A673 (cell line): ENCODE results near the gene CYP4A11. TPM values are rescaled to one million over a fixed set of nuclear protein-coding genes. Genes with fewer than 3 reads are reported as not detected.
"Not testable (repeated sequence)": the region's sequence is repeated elsewhere in the genome, so short reads cannot be mapped to it uniquely, and the experiment has no call there.

Experiments used
- BruUV-seq: library from RNA; stranded (reverse); fragments of 400-500 nt; replicated peaks from 2 replicates; lab custom pipeline; 2021; lab: Mats Ljungman, UMichigan
- CTCF ChIA-PET: fragments of 300-600 bp; sonication (Branson Sonifier 250); formaldehyde crosslinking; loops from one replicate; lab custom pipeline; 2022; ENCODE audit warnings: antibody characterized with exemption; lab: Charles Lee
- POLR2A ChIA-PET: fragments of 300-600 bp; sonication (Branson Sonifier 250); formaldehyde crosslinking; loops from one replicate; lab custom pipeline; 2022; ENCODE audit warnings: antibody characterized with exemption; ENCODE audit not compliant: low non-redundant PET; lab: Charles Lee
- DNase-seq: peaks from one replicate; pipeline ENCODE4 v3.0.0-alpha.2; 2015; ENCODE audit warnings: low spot score
- H3K27ac ChIP-seq: fragments of 200-600 bp; sonication (generic); 2 replicates; pipeline ENCODE4 v1.5.1; 2016; ENCODE audit warnings: mixed run types, low read depth, mild to moderate bottlenecking, mixed read lengths, antibody characterized with exemption, low read length; ENCODE audit not compliant: poor library complexity, severe bottlenecking
- H3K27me3 ChIP-seq: fragments of 200-600 bp; sonication (generic); replicated peaks from 2 replicates; pipeline ENCODE4 v1.6.1; 2017; ENCODE audit warnings: mixed run types, low read depth, mild to moderate bottlenecking, mixed read lengths, antibody characterized with exemption, low read length; ENCODE audit not compliant: insufficient read depth, poor library complexity
- H3K36me3 ChIP-seq: fragments of 200-600 bp; sonication (generic); 2 replicates; pipeline ENCODE4 v1.6.1; 2016; ENCODE audit warnings: mixed run types, mild to moderate bottlenecking, mixed read lengths, antibody characterized with exemption, low read length; ENCODE audit not compliant: insufficient read depth, poor library complexity, severe bottlenecking
- H3K4me1 ChIP-seq: fragments of 200-600 bp; sonication (generic); 2 replicates; pipeline ENCODE4 v1.6.1; 2017; ENCODE audit warnings: mixed run types, mild to moderate bottlenecking, mixed read lengths, antibody characterized with exemption, low read length; ENCODE audit not compliant: insufficient read depth, poor library complexity, severe bottlenecking
- H3K4me3 ChIP-seq: fragments of 200-600 bp; sonication (generic); 2 replicates; pipeline ENCODE4 v1.5.1; 2016; ENCODE audit warnings: low read depth, mixed run types, mild to moderate bottlenecking, mixed read lengths, low read length; ENCODE audit not compliant: poor library complexity, severe bottlenecking
- H3K9me3 ChIP-seq: fragments of 200-600 bp; sonication (generic); 2 replicates; pipeline ENCODE4 v1.6.1; 2016; ENCODE audit warnings: mixed run types, low read depth, mild to moderate bottlenecking, mixed read lengths, antibody characterized with exemption, low read length; ENCODE audit not compliant: poor library complexity, severe bottlenecking
- CTCF ChIP-seq: fragments of 300-800, 200-600 bp; sonication (generic); conservative IDR thresholded peaks from 2 replicates; pipeline ENCODE4 v1.5.1; 2017; ENCODE audit warnings: low read depth, mild to moderate bottlenecking, antibody characterized with exemption, low read length, moderate library complexity, mixed read lengths
- EZH2 ChIP-seq: fragments of 200-600 bp; sonication (generic); IDR thresholded peaks from 2 replicates; pipeline ENCODE4 v1.6.1; 2017; ENCODE audit warnings: borderline replicate concordance, low read depth, mild to moderate bottlenecking, mixed read lengths, antibody characterized with exemption, low read length; ENCODE audit not compliant: poor library complexity, severe bottlenecking
- intact Hi-C: fragments of 100-400 bp; cut with micrococcal nuclease; formaldehyde crosslinking; loops from one replicate; pipeline ENCODE4 v1.10.0; 2022; ENCODE audit not compliant: unreplicated experiment
- total RNA-seq: library from RNA; stranded (reverse); gene quantifications from 2 replicates; pipeline ENCODE4 v1.2.3, GENCODE V29; 2021

Gene CYP4A11
- total RNA-seq, 1 experiment from 2014 or later = not detected

DNA sequence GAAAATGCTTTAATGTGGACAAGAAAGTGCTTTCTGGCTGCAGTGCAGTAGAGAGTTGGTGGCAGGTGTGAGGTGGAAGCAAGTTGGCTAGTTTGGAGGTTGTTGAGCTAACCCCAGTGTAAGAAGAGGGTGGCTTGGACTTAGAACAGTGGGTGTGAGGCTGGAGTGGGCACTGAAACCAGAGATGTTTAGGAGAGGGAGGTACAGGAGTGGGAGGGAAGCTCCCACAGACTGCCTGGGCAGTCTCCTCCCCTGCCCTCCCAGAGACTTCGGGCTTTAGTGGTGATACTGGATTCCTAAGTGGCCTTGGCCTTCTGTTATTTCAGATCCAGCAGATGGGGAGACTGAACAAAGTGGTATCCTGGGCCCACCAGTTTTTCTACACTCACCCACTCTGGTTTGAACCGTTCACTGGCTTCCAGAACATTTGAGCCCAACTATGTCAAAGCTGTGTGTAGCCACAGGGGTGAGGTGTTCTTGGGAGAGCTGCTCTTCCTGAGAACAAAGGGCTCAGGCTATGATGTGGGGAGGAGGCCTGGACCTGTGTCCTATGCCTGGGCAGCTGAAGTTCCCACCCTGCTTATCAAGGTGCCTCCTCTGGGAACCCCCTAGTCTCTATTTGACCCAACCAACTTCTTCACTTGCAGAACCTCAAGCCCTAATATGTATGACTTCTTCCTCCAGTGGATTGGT lies 19.9 kb upstream of the CYP4A11 start:
- Histone ChIP-seq H3K27me3 (peaks cover 10% of the 10 kb centered on the region), H3K27ac (no peak overlapping the region), H3K36me3 (no peaks in the 10 kb centered on the region), H3K4me1 (no peaks in the 10 kb centered on the region), H3K4me3 (no peak overlapping the region), H3K9me3 (no peaks in the 10 kb centered on the region)
- ChIA-PET CTCF (no interaction called here), POLR2A (no interaction called here)
- no TSS peak for BruUV-seq
- intact Hi-C loops = no loop called here
- DNase-seq = no peak
- TF ChIP-seq EZH2 = no peak
- no peak for TF ChIP-seq CTCF

- H3K9me3 ChIP-seq = no peaks in the 10 kb centered on the region
- ChIA-PET CTCF (no interaction called here), POLR2A (no interaction called here)
- no peaks in the 10 kb centered on the region for H3K4me1 ChIP-seq
- BruUV-seq = no TSS peak
- intact Hi-C loops = no loop called here
- DNase-seq = no peak
- no peak overlapping the region for H3K4me3 ChIP-seq
- H3K27me3 ChIP-seq = peaks cover 11% of the 10 kb centered on the region
- no peak overlapping the region for H3K27ac ChIP-seq
- no peaks in the 10 kb centered on the region for H3K36me3 ChIP-seq
- TF ChIP-seq EZH2 = no peak
- TF ChIP-seq CTCF = no peak
Measured at GRCh38 chr1:46960250-46960649, 19.0 kb upstream of the CYP4A11 start.

- H3K9me3 ChIP-seq, H3K4me3 ChIP-seq, BruUV-seq, H3K27ac ChIP-seq, CTCF ChIA-PET, H3K36me3 ChIP-seq, DNase-seq, H3K4me1 ChIP-seq, intact Hi-C loops, POLR2A ChIA-PET: not testable (repeated sequence)
- peaks cover 30% of the 10 kb centered on the region for H3K27me3 ChIP-seq
Measured at GRCh38 chr1:46955116-46955515, 13.8 kb upstream of the CYP4A11 start.

- BruUV-seq, CTCF ChIA-PET, DNase-seq, H3K36me3 ChIP-seq, H3K27ac ChIP-seq, H3K9me3 ChIP-seq, POLR2A ChIA-PET, H3K4me3 ChIP-seq, intact Hi-C loops, H3K4me1 ChIP-seq: not testable (repeated sequence)
- H3K27me3 ChIP-seq = peaks cover 30% of the 10 kb centered on the region
Measured at GRCh38 chr1:46953847-46954246, 12.6 kb upstream of the CYP4A11 start.

- DNase-seq, POLR2A ChIA-PET, H3K36me3 ChIP-seq, intact Hi-C loops, H3K4me3 ChIP-seq, BruUV-seq, H3K27ac ChIP-seq, CTCF ChIA-PET, H3K4me1 ChIP-seq, H3K9me3 ChIP-seq: not testable (repeated sequence)
- H3K27me3 ChIP-seq = peaks cover 16% of the 10 kb centered on the region
Measured at GRCh38 chr1:46949417-46949666, 8.1 kb upstream of the CYP4A11 start.
